Panc1 (cell line): ENCODE measurements around the gene ACOXL. TPM values are rescaled to one million over a fixed set of nuclear protein-coding genes. Genes with fewer than 3 reads are reported as not detected.

Experiments used
- ATAC-seq: fragments of 200-7000 bp; cut with Tn5 transposase; 2 replicates; pipeline ENCODE4 v1.9.1; 2020; ENCODE audit warnings: mild to moderate bottlenecking, moderate library complexity
- BruUV-seq: library from RNA; stranded (reverse); fragments of 400-500 nt; replicated peaks from 2 replicates; lab custom pipeline; 2021; lab: Mats Ljungman, UMichigan
- CTCF ChIA-PET: fragments of 300-600 bp; sonication (Branson Sonifier 250); formaldehyde crosslinking; loops from one replicate; lab custom pipeline; 2022; ENCODE audit warnings: antibody characterized with exemption; lab: Charles Lee
- POLR2A ChIA-PET: fragments of 300-600 bp; sonication (Branson Sonifier 250); formaldehyde crosslinking; loops from one replicate; lab custom pipeline; 2022; ENCODE audit warnings: antibody characterized with exemption; lab: Charles Lee
- DNase-seq: peaks from one replicate; pipeline ENCODE4 v3.0.0-alpha.2; 2010; ENCODE audit warnings: low read depth, low spot score
- H3K27ac ChIP-seq: 2 replicates; pipeline ENCODE4 v1.5.1; 2011; ENCODE audit warnings: mild to moderate bottlenecking, low read length, inconsistent platforms
- H3K27me3 ChIP-seq: fragments of 200-500 bp; sonication (Bioruptor generic); 2 replicates; pipeline ENCODE4 v1.6.0; 2014; ENCODE audit warnings: low read length, inconsistent platforms; ENCODE audit not compliant: control insufficient read depth, insufficient read depth
- H3K36me3 ChIP-seq: fragments of 200-500 bp; sonication (Bioruptor generic); 2 replicates; pipeline ENCODE4 v1.5.1; 2014; ENCODE audit warnings: inconsistent platforms, mild to moderate bottlenecking, low read length, moderate library complexity; ENCODE audit not compliant: control insufficient read depth, insufficient read depth
- H3K4me1 ChIP-seq: 2 replicates; pipeline ENCODE4 v1.5.1; 2011; ENCODE audit warnings: inconsistent platforms, mild to moderate bottlenecking, low read length, moderate library complexity; ENCODE audit not compliant: control insufficient read depth, insufficient read depth
- H3K4me3 ChIP-seq, 2 experiments: 2 replicates each; pipeline ENCODE4 v1.5.1; 2011 to 2012; ENCODE audit warnings: low read depth in 2 of 2, low read length in 2 of 2, mild to moderate bottlenecking in 2 of 2, inconsistent platforms in 1 of 2, moderate library complexity in 1 of 2
- H3K9me3 ChIP-seq: fragments of 200-500 bp; sonication (Bioruptor generic); 2 replicates; pipeline ENCODE4 v1.5.1; 2014; ENCODE audit warnings: low read depth, mild to moderate bottlenecking, inconsistent platforms, low read length, moderate library complexity; ENCODE audit not compliant: control insufficient read depth, insufficient read depth
- POLR2AphosphoS5 ChIP-seq: IDR thresholded peaks from 2 replicates; pipeline ENCODE4 v1.6.1; 2012; ENCODE audit warnings: mild to moderate bottlenecking, low read depth, low read length, moderate library complexity
- SIN3A ChIP-seq: IDR thresholded peaks from 2 replicates; pipeline ENCODE4 v1.6.1; 2012; ENCODE audit warnings: low read depth, mild to moderate bottlenecking, low read length, moderate library complexity, borderline replicate concordance; ENCODE audit not compliant: insufficient read depth
- TCF7L2 ChIP-seq: IDR thresholded peaks from 2 replicates; pipeline ENCODE4 v1.6.1; 2011; ENCODE audit warnings: mild to moderate bottlenecking, low read depth, low read length, inconsistent platforms
- in situ Hi-C: cut with HindIII; loops from 2 replicates; pipeline ENCODE4 v1.10.0; 2016; ENCODE audit warnings: low sequenced_read_pairs, low pct_unique_long_range_greater_than_20kb
- intact Hi-C: fragments of 100-400 bp; cut with micrococcal nuclease; formaldehyde crosslinking; loops from one replicate; pipeline ENCODE4 v1.10.0; 2022; ENCODE audit not compliant: unreplicated experiment
- total RNA-seq: library from RNA; stranded (reverse); gene quantifications from one replicate; pipeline ENCODE4 v1.2.1, GENCODE V29; 2021; ENCODE audit not compliant: unreplicated experiment
- TF ChIP-seq, protein P1 (sequence below), 2 experiments: IDR thresholded peaks; 2 replicates each; pipeline ENCODE4 v1.6.1; 2011 to 2012; ENCODE audit warnings: low read depth in 2 of 2, control low read depth in 1 of 2, low read length in 1 of 2, mild to moderate bottlenecking in 1 of 2, moderate library complexity in 1 of 2; ENCODE audit not compliant: insufficient read depth in 1 of 2
- TF ChIP-seq, protein P2 (sequence below): fragments of 450-650 bp; IDR thresholded peaks from 2 replicates; pipeline ENCODE4 v1.5.1; 2017; ENCODE audit warnings: mild to moderate bottlenecking

Gene ACOXL
- total RNA-seq, 1 experiment from 2014 or later: 4.9 TPM

DNA sequence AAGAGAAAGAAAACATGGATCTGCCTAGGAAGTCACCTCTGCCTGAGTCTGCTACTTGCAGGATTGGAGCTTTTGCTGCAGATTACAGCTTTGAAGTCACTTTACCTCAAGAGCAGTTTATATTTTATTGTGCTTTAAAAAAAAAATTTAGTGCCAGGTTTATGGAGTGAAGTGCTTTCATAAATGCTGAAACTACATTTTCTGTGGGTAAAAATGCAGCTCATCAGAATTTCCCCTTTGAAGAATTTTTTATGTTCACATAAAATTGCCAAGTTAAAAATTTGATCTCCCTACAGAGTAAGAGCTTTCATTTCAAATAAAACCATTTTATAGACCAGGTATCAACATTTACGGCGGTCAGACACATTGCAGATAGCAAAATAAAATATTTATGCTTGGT lies 413.6 kb downstream of the ACOXL start:
- 0 out of 2 replicates have a peak, but pooled peaks cover 3% of the 10 kb centered on the region for H3K4me1 ChIP-seq
- TF ChIP-seq, protein P1, sequence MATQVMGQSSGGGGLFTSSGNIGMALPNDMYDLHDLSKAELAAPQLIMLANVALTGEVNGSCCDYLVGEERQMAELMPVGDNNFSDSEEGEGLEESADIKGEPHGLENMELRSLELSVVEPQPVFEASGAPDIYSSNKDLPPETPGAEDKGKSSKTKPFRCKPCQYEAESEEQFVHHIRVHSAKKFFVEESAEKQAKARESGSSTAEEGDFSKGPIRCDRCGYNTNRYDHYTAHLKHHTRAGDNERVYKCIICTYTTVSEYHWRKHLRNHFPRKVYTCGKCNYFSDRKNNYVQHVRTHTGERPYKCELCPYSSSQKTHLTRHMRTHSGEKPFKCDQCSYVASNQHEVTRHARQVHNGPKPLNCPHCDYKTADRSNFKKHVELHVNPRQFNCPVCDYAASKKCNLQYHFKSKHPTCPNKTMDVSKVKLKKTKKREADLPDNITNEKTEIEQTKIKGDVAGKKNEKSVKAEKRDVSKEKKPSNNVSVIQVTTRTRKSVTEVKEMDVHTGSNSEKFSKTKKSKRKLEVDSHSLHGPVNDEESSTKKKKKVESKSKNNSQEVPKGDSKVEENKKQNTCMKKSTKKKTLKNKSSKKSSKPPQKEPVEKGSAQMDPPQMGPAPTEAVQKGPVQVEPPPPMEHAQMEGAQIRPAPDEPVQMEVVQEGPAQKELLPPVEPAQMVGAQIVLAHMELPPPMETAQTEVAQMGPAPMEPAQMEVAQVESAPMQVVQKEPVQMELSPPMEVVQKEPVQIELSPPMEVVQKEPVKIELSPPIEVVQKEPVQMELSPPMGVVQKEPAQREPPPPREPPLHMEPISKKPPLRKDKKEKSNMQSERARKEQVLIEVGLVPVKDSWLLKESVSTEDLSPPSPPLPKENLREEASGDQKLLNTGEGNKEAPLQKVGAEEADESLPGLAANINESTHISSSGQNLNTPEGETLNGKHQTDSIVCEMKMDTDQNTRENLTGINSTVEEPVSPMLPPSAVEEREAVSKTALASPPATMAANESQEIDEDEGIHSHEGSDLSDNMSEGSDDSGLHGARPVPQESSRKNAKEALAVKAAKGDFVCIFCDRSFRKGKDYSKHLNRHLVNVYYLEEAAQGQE (IDR thresholded peaks at IDR 0.05; ENCODE audit: insufficient read depth in 1 of 2, low read depth in 2 of 2, low read length in 1 of 2): no peak
- no peak for TF ChIP-seq POLR2AphosphoS5
- TF ChIP-seq TCF7L2: no peak
- TF ChIP-seq, protein P2, sequence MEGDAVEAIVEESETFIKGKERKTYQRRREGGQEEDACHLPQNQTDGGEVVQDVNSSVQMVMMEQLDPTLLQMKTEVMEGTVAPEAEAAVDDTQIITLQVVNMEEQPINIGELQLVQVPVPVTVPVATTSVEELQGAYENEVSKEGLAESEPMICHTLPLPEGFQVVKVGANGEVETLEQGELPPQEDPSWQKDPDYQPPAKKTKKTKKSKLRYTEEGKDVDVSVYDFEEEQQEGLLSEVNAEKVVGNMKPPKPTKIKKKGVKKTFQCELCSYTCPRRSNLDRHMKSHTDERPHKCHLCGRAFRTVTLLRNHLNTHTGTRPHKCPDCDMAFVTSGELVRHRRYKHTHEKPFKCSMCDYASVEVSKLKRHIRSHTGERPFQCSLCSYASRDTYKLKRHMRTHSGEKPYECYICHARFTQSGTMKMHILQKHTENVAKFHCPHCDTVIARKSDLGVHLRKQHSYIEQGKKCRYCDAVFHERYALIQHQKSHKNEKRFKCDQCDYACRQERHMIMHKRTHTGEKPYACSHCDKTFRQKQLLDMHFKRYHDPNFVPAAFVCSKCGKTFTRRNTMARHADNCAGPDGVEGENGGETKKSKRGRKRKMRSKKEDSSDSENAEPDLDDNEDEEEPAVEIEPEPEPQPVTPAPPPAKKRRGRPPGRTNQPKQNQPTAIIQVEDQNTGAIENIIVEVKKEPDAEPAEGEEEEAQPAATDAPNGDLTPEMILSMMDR: no peak
- TF ChIP-seq SIN3A: no peak
- no peaks in the 10 kb centered on the region for H3K27me3 ChIP-seq
- no TSS peak for BruUV-seq
- no peak overlapping the region for H3K27ac ChIP-seq
- intact Hi-C loops (no loop called here), in situ Hi-C loops (no loop called here)
- no peak overlapping the region for H3K4me3 ChIP-seq
- peaks cover 8% of the 10 kb centered on the region for H3K36me3 ChIP-seq
- ATAC-seq: no peak
- no peak for DNase-seq
- no peaks in the 10 kb centered on the region for H3K9me3 ChIP-seq
- ChIA-PET CTCF (no interaction called here), POLR2A (interaction anchor here (0.6 kb wide), 1 partner anchor 11 kb away, joined by 4 read pairs; no protein-coding TSS in a partner anchor)

DNA sequence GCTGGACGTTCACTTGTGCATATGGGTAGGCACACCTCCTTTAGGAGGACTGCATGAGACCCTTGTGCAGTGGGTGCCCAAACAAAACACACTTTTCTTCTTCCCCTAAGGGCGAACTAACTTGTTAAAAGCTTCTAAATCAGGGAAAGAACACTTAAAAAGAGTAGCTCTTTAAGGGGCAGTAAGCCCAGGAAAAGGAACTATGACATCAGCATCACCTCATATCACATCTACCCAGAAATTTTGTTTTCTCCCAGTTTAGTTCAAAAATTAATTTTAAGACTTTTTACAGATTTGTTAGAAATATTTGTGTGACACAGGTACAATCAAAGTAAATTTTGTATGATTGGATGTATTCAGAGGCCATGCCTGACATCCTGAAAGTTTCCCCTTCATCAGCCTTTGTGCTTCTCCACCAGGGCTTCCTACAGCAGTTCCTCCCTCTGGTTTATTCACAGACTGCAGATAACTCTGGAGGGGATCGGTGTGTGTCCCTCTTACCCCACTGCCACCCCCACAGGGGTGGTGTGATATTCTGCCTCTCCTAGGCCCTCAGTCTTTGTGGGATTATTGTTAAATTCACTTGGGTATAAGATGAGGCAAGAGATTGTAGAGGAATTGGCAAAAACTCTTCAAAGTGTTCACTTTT lies 416.0 kb downstream of the ACOXL start:
- H3K9me3 ChIP-seq: no peaks in the 10 kb centered on the region
- BruUV-seq: no TSS peak
- ATAC-seq: no peak

More for the DNA sequence above, 416.0 kb downstream of the ACOXL start:
- no peak for DNase-seq
- H3K27ac ChIP-seq: no peak overlapping the region
- CTCF ChIA-PET: no interaction called here
- H3K4me3 ChIP-seq: no peak overlapping the region
- in situ Hi-C loops (no loop called here), intact Hi-C loops (no loop called here)
- peaks cover 11% of the 10 kb centered on the region for H3K36me3 ChIP-seq
- H3K27me3 ChIP-seq: no peaks in the 10 kb centered on the region
- TF ChIP-seq, protein P1 (IDR thresholded peaks at IDR 0.05; ENCODE audit: insufficient read depth in 1 of 2, low read depth in 2 of 2, low read length in 1 of 2): no peak
- TF ChIP-seq SIN3A (no peak), POLR2AphosphoS5 (no peak), TCF7L2 (no peak)
- TF ChIP-seq, protein P2: no peak
- H3K4me1 ChIP-seq: 0 out of 2 replicates have a peak, but pooled peaks cover 3% of the 10 kb centered on the region
- POLR2A ChIA-PET: no interaction called here
